T-helper 1 cell treated with Interleukin-12 subunit alpha and Interleukin-12 subunit beta and Interleukin-4 antibody, amounts not matched to agents 30 ng/mL and 1 ng/mL, for 36 hours (primary cell): Measurements from ENCODE around the gene IFITM5. TPM values are rescaled to one million over a fixed set of nuclear protein-coding genes. Genes with fewer than 3 reads are reported as not detected.
"Not testable (repeated sequence)": the region's sequence is repeated elsewhere in the genome, so short reads cannot be mapped to it uniquely, and the experiment has no call there.

ENCODE experiments used
- intact Hi-C: fragments of 100-400 bp; cut with micrococcal nuclease; formaldehyde crosslinking; loops from one replicate; pipeline ENCODE4 v1.15.1; 2024
- total RNA-seq: library from RNA; stranded (reverse); gene quantifications from 2 replicates; pipeline ENCODE4 v1.2.3, GENCODE V29; 2022

IFITM5 gene
- not detected in 2 replicates for total RNA-seq

GRCh38 chr11:299081-299891, at the start of gene IFITM5:
IFITM5 (minus strand) TSS chr11:299526; CDS start chr11:299490, 36 bp downstream.
- intact Hi-C loops, result no loop called here

- intact Hi-C loops, result no loop called here
These were observed 47.2 kb upstream of the IFITM5 start for GRCh38 chr11:346529-346928.

DNA sequence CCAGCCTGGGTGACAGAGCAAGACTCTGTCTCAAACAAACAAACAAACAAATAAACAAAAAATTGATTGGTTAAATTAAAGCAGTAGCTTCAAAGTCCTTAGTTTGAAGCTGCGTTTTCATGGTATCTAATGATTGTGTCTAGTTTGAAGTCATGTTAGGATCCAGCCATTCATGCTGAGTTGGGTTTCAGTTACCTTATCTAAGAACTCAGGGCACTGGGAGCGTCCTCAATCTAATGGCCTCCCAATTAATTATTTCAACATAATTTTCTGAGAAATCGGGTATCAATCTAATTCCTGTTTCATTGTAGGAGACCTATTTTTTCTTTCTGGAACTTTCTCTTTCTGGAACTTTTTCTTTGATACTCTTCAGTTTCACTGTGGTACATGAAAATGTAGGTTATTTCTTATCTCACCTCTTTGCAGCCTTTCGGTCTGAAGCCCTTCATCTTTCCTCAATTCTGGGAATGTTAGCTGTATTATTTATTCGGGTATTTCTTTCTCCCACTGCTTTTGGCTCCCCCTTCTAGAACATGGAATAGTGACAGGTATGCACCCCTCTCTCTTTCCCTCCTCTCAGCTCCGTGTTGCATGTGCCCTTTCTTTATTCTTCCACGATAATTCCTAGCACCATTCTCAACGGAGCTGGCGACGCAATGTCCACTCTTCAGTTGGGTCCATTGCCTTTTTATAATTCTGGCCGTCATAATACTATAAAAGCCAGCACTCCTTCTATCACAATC, 45.7 kb upstream of the IFITM5 start:
- intact Hi-C loops, result no loop called here

DNA sequence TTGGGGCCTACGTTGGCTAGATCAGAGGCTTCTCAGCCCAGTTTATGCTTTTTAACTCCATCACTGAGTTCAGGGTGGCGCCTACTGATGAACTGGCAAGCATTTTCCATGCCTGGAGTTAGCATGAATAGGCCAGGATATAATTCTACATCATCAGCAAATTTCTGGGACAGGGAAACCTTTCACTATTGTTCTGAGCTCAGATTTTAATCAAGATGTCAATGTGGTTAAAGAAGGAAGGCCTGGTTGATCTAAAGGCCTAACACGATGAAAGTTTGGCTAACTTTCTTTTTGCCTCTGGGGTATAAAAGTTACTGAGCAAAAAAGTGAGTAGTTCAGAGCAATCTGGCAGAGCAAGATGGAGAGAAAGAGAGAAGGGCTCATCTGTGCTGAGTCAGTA, 43.0 kb upstream of the IFITM5 start:
- intact Hi-C loops, result no loop called here

GRCh38 chr11:340539-341512, 41.5 kb upstream of the IFITM5 start:
- intact Hi-C loops, result no loop called here

GRCh38 chr11:339963-340362, 40.6 kb upstream of the IFITM5 start:
- intact Hi-C loops, result no loop called here

- intact Hi-C loops, result no loop called here
These were observed 38.4 kb upstream of the IFITM5 start for GRCh38 chr11:337711-338110.

DNA sequence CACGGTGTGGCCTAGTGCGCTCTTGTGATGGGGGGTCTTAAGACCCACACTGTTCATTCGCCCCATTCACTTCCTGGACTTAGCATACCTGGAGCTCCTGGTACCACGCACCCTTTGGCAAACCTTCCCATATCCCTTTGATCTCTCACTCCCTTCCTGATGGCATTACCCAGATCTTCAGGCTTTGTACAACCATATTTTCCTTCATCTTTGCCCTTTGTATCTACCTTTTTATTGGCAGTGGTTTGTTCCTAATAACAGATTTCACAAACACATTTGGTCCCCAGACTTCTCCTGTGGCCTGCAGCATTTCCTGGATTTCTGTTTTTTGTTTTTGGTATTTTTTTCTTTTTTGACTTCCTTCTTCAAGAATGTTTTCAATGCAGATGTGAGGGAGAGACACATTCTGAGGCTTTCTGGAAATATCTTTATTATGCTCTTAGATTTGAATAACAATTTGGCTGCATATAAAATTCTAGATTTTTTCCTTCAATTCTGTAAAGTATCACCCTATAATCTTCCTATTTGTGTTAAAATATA, 37.4 kb upstream of the IFITM5 start:
- intact Hi-C loops, result no loop called here

DNA sequence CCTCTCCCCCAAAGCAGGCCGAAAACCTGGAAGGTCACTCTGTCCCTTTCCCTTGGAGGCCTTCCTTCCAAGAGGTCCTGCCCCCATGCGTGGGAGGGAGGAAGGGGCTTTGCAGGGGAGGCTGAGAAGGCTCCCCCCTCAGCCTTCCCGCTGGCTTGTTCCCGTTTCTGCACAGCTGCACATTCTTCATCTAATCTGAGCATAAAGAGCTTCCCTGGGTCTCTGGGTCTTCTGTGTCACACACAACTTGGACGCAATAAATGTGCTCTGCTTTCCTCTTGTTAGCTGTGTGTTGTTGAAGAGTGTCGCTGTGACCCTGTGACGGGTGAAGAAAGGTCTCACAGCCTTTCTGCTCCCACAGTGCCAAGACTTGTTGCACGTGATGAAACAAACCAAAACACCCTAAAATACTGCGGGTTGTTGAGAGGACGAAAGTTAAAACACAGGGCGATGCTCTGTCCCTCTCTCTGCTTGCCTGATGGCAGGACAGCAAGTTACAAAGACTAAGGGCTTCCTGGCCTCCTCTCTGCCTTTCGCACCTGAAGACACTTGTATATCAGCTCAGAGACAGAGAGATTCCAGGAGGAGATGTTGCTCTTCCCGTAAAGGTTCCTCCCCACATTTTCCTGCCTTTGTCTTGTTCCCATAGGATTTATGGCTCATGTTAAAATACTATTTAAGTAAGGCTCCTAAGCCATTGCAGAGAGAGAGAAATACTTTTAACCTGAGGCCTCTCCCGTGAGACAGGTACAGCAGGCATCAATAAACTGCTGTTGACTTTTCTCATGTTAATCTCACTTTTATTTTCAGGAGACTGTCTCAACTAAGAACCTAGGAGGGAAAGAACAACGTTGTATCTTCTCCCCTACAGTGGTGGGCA, 36.7 kb upstream of the IFITM5 start:
- intact Hi-C loops, result no loop called here

GRCh38 chr11:334264-334994, 35.1 kb upstream of the IFITM5 start:
- intact Hi-C loops, result no loop called here

DNA sequence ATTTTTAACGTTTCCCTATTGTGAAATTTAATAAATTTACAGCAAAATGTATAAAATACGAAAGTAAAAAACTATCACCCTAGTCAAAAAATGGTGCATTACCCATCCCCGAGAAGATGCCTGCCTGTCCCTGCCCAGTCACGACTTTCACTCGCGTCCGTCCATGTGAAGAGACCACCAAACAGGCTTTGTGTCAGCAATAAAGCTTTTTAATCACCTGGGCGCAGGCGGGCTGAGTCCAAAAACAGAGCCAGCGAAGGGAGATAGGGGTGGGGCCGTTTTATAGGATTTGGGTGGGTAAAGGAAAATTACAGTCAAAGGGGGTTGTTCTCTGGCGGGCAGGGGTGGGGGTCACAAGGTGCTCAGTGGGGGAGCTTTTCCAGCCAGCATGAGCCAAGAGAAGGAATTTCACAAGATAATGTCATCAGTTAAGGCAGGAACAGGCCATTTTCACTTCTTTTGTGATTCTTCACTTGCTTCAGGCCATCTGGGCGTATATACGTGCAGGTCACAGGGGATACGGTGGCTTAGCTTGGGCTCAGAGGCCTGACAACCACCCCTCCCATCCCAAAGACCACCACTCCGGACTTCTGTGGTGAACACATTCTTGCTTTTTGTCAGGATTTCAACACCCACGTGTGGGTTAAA, 34.4 kb upstream of the IFITM5 start:
- intact Hi-C loops, result not testable (repeated sequence)

- intact Hi-C loops, result no loop called here
These were observed 33.5 kb upstream of the IFITM5 start for GRCh38 chr11:332651-333480.

- intact Hi-C loops, result no loop called here
These were observed 32.2 kb upstream of the IFITM5 start for GRCh38 chr11:331358-332060.

GRCh38 chr11:330694-331357, 31.5 kb upstream of the IFITM5 start:
- intact Hi-C loops, result no loop called here

- intact Hi-C loops, result no loop called here
These were observed 31.0 kb upstream of the IFITM5 start for GRCh38 chr11:330307-330693.

GRCh38 chr11:329886-330253, 30.5 kb upstream of the IFITM5 start:
- intact Hi-C loops, result loop anchor here (1.0 kb wide), 1 partner anchor 25 kb away; no protein-coding TSS in a partner anchor
